ENCODE measurements around the gene GDNF. TPM values are rescaled to one million over a fixed set of nuclear protein-coding genes. Genes with fewer than 3 reads are reported as not detected.
"Not testable (repeated sequence)": the region's sequence is repeated elsewhere in the genome, so short reads cannot be mapped to it uniquely, and the experiment has no call there.

The GDNF gene
- total RNA-seq, 1 donor from 2014 or later, result not detected

DNA sequence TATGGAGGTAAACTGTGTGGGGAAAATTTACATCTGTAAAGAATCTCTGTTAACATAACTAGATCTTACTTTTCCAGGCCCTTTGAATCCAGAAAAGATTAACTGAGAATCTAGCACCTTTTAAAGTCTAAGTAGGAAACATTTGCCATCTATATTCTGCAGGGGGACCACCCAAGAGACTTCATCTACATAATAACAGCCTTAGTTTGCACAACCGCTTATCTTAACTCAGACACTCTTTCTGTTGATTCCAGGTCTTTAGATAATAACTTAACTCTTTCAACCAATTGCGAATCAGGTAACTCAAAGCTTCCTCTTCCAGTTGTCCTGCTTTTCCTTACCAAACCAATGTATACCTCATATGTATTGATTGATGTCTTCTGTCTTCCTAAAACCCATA is 53.4 kb downstream of the GDNF start:
- DNase-seq (ENCODE audit: low read depth, low spot score), result no peak

DNA sequence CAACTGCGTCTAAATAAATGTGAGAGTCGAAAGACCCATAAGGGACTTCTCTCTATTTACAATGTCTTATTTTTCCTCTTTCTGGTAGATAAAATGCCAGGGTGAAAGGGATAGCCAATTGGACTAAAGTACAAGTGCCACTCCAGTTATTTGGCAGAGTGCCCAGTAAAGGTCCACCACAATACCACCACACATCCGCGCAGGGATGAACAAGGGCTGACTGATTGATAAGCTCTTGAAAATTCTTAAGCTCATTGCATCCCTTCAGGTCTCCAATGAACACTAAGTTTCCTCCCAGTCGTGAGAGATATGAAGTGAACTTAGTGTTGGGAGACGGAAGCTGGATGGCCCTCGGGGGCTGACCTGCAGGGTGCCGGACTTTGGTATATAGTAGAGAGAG is 58.4 kb downstream of the GDNF start:
- DNase-seq (ENCODE audit: low read depth, low spot score), result not testable (repeated sequence)

DNA sequence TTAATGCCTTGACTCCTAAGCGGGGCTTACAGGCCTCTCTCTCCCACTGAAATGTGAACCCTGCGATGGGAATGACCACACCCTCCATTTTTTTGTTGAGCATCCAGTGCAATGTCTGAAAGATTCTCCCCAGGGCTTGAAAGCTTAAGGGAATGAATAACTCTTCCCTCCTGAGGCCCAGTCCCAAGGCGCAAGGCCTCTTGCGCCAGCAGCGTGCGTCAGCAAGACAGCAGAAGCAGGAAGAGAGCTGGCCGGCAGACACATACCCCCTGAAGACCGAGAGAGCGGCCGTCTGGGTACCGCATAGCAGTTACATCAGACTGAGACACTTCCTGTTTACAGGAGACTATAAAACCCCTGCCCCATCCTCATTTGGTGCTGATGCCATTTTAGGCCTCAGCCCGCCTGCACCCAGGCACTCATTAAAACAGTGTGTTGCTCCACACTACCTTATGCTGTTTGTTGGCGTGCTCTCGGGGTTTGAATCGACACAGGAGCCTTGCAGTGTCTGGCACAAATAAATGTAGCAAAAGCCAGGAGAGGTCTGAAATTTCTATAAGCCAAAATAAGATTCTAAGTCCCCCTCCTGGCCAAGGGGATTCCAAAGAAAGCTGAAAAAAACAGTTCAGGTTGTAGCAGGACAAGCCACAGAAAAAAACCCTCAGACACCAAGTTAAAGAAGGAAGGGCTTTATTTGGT is 62.3 kb downstream of the GDNF start:
- no peak for DNase-seq (ENCODE audit: low read depth, low spot score)

DNA sequence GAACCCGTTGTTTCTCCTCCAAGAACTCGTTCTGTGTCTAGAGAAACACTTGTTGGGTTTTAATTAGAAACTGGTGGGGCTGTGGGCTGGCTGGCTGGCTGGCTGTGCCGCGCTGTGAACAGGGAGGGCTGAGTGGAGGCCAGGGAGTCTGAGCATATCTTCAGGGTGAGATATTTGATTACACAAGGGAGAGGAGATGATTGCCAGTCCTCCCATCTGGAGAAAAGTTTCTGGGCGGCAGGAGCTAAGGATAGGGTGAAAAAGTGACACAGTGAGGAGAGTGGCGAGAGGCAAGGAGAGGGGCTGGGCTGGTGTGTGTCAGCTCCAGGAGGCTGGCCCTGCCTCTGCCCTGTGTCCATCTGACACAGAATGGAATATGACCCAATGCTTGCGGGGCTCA is 63.0 kb downstream of the GDNF start:
- no peak for DNase-seq (ENCODE audit: low read depth, low spot score)

DNA sequence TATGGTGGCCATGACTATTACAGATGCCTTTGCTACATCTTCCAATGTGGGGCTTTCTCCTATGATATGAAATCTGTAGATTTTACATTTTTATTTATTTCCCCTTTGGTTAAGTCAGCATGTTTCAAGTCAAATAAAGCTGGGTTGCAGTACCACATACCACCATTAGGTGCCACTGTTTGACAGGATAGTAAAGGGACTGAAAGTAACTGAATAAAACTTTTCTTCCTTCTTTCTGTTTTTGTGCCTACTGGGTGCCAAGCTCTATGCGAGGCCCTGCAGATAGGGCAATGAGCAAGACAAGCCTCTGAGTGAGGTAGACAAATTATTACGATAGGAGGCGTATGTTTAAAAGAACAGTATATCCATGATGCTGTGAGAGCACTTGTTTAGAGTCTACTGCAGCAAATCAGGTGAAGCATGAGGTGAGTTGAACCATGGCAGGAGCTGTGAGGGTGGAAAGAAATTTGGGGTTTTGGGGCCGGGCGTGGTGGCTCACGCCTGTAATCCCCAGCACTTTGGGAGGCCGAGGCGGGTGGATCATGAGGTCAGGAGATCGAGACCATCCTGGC is 64.8 kb downstream of the GDNF start:
- no peak for DNase-seq (ENCODE audit: low read depth, low spot score)

DNA sequence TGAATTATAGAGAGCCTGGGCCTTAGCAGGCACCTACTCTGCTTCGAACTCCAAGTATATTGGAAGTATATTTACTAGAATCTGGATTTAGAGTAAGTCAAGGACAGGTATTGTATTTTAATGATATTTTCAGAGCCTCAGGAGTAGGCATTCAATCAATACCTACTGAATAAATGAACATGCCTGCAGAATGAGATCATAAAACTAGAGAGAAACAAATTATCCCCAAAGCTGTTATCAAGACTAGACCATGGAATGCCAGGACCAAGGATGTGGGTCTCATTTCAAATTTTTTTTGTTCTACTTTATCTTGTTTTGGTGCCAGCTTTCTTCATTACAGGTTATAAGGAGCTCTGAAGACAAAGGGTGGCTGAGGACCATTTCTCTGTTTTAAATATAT is 66.0 kb downstream of the GDNF start:
- no peak for DNase-seq (ENCODE audit: low read depth, low spot score)

DNA sequence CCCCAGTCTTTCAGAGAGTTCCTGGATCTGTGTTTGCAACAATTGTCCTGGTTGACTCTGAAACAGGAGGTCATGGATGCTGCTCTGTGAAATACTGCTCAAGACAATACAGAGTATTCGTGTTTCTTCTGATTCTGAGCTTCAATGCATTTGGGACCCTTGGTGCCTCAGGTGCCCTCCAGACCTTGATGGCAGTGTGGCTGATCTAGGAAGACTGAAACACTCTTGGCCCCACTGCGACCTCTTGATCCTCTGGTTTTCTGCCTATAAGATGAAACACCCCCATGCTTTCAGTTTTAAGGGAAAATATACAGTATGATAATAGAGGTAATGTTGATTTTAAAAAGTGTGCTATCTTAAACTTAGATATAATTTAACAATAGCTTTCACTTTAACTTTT is 67.6 kb downstream of the GDNF start:
- DNase-seq (ENCODE audit: low read depth, low spot score), result no peak

DNA sequence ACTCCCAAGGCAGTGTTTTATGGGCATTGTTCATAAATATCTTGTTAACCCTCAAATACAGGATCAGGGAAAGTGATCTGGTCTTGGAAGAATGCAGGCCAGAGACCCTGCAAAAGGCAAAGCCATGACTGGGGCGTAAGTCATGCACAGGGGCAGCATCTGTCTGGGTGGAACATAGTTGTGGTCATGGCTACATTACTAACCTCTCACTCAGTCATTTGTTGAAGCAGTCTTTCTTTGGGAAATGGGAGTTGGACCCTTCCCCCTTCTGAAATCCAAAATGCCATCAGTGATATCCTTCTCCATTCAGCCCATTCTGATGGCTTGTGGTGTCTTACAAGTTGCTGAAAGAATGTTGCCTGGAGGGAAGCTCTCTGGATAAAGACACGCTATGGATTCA is 68.1 kb downstream of the GDNF start:
- DNase-seq (ENCODE audit: low read depth, low spot score), result no peak

DNA sequence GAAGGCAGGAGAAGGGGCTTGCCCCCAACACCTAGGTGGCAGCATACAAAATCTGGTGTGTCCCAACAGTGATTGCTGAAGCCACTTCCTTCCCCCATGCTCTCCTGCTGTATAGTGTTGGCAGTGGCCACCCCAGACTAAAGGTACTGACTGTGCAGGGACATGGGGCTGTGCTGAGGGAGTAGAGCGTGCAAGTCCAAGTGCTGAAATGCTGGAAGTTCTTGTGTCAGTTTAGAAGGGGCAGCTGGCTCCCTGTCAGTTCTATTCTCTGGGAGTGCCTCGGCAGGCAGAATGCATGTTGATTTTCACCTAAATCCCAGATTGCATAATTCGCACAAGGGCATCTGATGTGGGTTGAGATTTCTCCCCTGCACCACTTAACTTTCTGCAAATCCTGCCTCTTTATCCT is 68.6 kb downstream of the GDNF start:
- no peak for DNase-seq (ENCODE audit: low read depth, low spot score)

DNA sequence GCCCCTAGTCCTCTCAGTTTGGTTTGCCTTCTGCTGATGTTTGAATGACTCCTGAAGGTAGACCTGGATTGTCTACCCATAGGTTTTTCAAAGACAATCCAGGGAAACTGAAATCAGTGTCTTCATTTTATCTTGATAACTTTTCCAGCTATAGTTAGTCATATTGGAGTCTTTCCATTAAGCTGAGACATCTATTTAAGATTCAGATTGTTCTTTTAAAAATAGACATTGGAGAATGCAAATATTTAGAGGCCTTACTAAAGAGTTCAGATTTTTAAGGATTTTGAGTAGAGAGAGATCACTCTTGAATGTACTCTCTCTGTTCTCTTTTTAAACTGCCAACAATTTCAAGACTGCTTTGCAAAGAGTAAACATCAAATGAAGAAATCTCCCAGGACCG is 69.1 kb downstream of the GDNF start:
- no peak for DNase-seq (ENCODE audit: low read depth, low spot score)

DNA sequence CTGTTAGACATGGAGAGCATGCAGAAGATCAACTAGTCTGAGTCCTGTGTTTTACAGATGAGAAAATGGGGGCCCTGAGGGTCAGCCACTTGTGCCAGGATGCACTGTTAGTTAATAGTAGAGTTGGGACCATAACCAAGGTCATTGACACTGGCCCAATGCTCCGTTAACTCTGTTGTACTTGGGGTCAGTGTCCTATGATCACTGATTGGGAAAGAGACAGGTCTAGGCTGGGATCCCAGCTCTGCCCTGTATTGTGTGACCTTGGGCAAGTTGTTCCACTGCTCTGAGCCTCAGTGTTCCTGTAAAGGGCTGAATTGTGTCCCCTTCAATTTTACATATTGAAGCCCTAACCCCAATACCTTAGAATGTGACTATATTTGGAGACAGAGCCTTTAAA is 70.0 kb downstream of the GDNF start:
- DNase-seq (ENCODE audit: low read depth, low spot score), result no peak

DNA sequence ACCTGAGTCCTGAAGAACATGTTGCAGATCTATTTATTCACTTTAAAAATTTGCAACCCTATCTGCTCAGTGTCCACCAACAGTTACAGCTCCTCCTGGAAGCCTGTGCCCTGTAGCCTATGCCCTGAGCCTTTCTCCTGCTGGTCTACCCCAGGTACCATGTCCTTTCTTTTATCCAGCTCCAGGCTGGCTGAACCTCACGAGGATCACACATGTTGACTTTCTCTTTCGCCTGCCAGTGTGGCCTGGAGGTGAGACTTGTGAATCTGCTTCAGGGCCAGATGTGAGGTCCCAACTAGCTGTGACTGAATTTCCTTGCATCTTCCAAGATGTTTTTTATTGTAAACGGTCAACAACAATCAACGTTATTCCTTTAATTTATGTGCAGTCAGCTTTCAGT is 70.7 kb downstream of the GDNF start:
- no peak for DNase-seq (ENCODE audit: low read depth, low spot score)

DNA sequence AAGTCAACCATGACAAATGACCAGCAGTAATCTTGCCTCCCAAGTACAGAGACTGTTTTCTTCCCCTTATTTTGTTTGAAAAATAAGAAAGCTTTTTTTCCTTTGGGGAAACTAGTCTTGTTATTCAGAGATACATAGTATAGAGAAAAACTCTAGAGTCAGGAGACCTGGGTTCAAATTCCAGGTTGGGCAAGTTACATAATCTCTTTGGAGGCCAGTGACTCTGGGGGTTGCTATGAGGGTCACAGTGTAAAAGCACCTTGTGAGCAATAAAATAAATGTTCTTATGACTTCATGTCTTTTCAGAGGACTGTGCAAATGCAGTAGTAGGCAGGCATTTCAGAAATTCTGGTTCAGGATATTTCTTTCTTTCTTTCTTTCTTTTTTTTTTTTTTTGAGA is 71.5 kb downstream of the GDNF start:
- no peak for DNase-seq (ENCODE audit: low read depth, low spot score)

DNA sequence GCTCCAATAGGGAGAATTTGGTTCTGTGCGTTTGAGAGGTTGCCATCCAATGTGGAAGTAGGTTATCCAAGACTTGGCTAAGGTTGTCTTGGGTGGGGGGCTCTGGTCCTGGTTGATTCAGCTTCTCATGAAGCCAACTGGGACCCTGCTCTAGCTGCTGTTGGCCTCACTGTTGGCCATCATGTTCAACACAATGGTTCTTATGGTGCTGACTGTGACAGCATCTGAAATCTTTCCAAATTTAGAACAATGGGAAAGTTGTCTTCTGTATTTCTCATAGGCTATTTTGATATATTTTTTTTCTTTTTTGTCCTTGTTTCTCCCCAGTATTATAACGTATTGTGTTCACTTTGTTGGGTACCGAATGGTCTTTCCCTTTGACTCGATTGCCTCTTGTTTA is 71.9 kb downstream of the GDNF start:
- no peak for DNase-seq (ENCODE audit: low read depth, low spot score)

DNA sequence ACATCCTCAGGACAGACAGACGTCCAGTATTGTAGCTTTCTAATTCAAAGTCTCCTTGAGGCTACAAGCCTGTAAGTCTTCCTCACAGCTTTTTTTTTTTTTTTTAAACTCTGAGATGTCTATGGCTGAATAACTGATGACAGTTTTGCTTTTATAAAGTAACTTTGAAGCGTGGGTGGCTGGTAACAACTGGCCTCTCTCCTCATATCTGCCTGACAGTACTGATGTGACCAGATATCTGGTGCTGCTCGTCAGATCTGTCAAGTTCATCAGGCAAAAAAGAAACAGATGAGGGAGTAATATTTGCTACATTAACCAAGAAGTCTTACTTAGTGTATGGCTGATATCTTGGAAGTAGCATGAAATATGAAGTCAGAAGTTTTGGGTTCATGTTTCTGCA is 72.6 kb downstream of the GDNF start:
- no peak for DNase-seq (ENCODE audit: low read depth, low spot score)
